Neuronal stem cell (in vitro differentiated cells): ENCODE results near the gene COX6B1.
A peak's percentile ranks its signal among the peaks of the same experiment; 100 is the strongest.

ENCODE experiments used
- DNase-seq: peaks from one replicate; pipeline ENCODE4 v3.0.0-alpha.2; 2013; ENCODE audit warnings: low spot score
- H2AFZ ChIP-seq: one replicate; pipeline ENCODE4 v1.6.1; 2013; ENCODE audit warnings: mild to moderate bottlenecking, low read length, inconsistent platforms
- H2AK5ac ChIP-seq: 2 replicates; pipeline ENCODE4 v1.6.1; 2013; ENCODE audit warnings: low read depth, mild to moderate bottlenecking, inconsistent platforms, low read length, moderate library complexity, mixed read lengths
- H2BK120ac ChIP-seq: 2 replicates; pipeline ENCODE4 v1.6.1; 2013; ENCODE audit warnings: low read depth, mild to moderate bottlenecking, inconsistent platforms, low read length, moderate library complexity, mixed read lengths
- H2BK12ac ChIP-seq: one replicate; pipeline ENCODE4 v1.6.1; 2013; ENCODE audit warnings: low read length, inconsistent platforms
- H2BK15ac ChIP-seq: 2 replicates; pipeline ENCODE4 v1.6.1; 2013; ENCODE audit warnings: mild to moderate bottlenecking, low read length, inconsistent platforms, mixed read lengths
- H2BK5ac ChIP-seq: one replicate; pipeline ENCODE4 v1.6.1; 2013; ENCODE audit warnings: inconsistent platforms, mild to moderate bottlenecking, low read length, moderate library complexity
- H3K14ac ChIP-seq: one replicate; pipeline ENCODE4 v1.6.1; 2013; ENCODE audit warnings: low read length, inconsistent platforms
- H3K18ac ChIP-seq: 2 replicates; pipeline ENCODE4 v1.6.1; 2013; ENCODE audit warnings: low read length, inconsistent platforms
- H3K23ac ChIP-seq: 2 replicates; pipeline ENCODE4 v1.6.1; 2013; ENCODE audit warnings: low read depth, mild to moderate bottlenecking, mixed read lengths, low read length, inconsistent platforms; ENCODE audit not compliant: poor library complexity
- H3K27ac ChIP-seq: replicated peaks from 3 replicates; pipeline ENCODE4 v1.5.1; 2013; ENCODE audit warnings: low read length, inconsistent platforms
- H3K27me3 ChIP-seq, 3 experiments: 2 replicates each; pipeline ENCODE4 v1.6.1; 2013; ENCODE audit warnings: low read length in 3 of 3, mild to moderate bottlenecking in 2 of 3, inconsistent platforms in 1 of 3, low read depth in 1 of 3, mixed read lengths in 1 of 3, moderate library complexity in 1 of 3; ENCODE audit not compliant: control insufficient read depth in 3 of 3, insufficient read depth in 3 of 3
- H3K36me3 ChIP-seq, 2 donors: replicated peaks in 1 of 2; 2 replicates each; pipeline ENCODE4 v1.6.1; 2013; ENCODE audit warnings: low read length in 2 of 2; ENCODE audit not compliant: control insufficient read depth in 2 of 2, insufficient read depth in 2 of 2
- H3K4ac ChIP-seq: 2 replicates; pipeline ENCODE4 v1.6.1; 2013; ENCODE audit warnings: inconsistent platforms, mild to moderate bottlenecking, low read length, moderate library complexity
- H3K4me1 ChIP-seq, 2 donors: 1 replicate in 1 of 2; 2 replicates in 1 of 2; pipeline ENCODE4 v1.6.1; 2013; ENCODE audit warnings: low read length in 2 of 2, low read depth in 1 of 2; ENCODE audit not compliant: control insufficient read depth in 2 of 2, insufficient read depth in 1 of 2
- H3K4me2 ChIP-seq: one replicate; pipeline ENCODE4 v1.6.1; 2013; ENCODE audit warnings: mild to moderate bottlenecking, low read length, inconsistent platforms; ENCODE audit not compliant: insufficient read depth, poor library complexity, severe bottlenecking
- H3K4me3 ChIP-seq, 2 donors: 2 replicates each; pipeline ENCODE4 v1.5.1; 2013; ENCODE audit warnings: low read length in 2 of 2, mild to moderate bottlenecking in 2 of 2, inconsistent platforms in 1 of 2, moderate library complexity in 1 of 2
- H3K79me1 ChIP-seq: one replicate; pipeline ENCODE4 v1.6.1; 2013; ENCODE audit warnings: low read depth, mild to moderate bottlenecking, inconsistent platforms, low read length, moderate library complexity
- H3K9ac ChIP-seq: one replicate; pipeline ENCODE4 v1.6.1; 2013; ENCODE audit warnings: mild to moderate bottlenecking, low read depth, low read length, inconsistent platforms; ENCODE audit not compliant: poor library complexity
- H3K9me3 ChIP-seq, 2 donors: replicated peaks in 1 of 2; 2 replicates each; pipeline versions ENCODE3 to v1.6.1; 2013; ENCODE audit warnings: low read length in 2 of 2, mild to moderate bottlenecking in 2 of 2, inconsistent platforms in 1 of 2, low read depth in 1 of 2, mixed read lengths in 1 of 2, moderate library complexity in 1 of 2; ENCODE audit not compliant: control insufficient read depth in 2 of 2, insufficient read depth in 1 of 2
- H4K8ac ChIP-seq: one replicate; pipeline ENCODE4 v1.6.1; 2013; ENCODE audit warnings: low read depth, mild to moderate bottlenecking, inconsistent platforms, low read length, moderate library complexity
- H4K91ac ChIP-seq: one replicate; pipeline ENCODE4 v1.6.1; 2013; ENCODE audit warnings: low read length, low read depth, mild to moderate bottlenecking, inconsistent platforms; ENCODE audit not compliant: poor library complexity
- WGBS, 2 donors: extraction: QIAGEN DNeasy Blood & Tissue Kit; methylation state at CpG; one replicate each; pipeline ENCODE4 v1.1.7; 2013; ENCODE audit warnings: missing lambda C conversion rate in 2 of 2, mixed read lengths in 1 of 2; ENCODE audit not compliant: insufficient read length in 2 of 2, insufficient replicate concordance in 1 of 2; ENCODE audit errors: extremely low coverage in 2 of 2; 5-methylcytosine and 5-hydroxymethylcytosine counted together

COX6B1 gene

DNA sequence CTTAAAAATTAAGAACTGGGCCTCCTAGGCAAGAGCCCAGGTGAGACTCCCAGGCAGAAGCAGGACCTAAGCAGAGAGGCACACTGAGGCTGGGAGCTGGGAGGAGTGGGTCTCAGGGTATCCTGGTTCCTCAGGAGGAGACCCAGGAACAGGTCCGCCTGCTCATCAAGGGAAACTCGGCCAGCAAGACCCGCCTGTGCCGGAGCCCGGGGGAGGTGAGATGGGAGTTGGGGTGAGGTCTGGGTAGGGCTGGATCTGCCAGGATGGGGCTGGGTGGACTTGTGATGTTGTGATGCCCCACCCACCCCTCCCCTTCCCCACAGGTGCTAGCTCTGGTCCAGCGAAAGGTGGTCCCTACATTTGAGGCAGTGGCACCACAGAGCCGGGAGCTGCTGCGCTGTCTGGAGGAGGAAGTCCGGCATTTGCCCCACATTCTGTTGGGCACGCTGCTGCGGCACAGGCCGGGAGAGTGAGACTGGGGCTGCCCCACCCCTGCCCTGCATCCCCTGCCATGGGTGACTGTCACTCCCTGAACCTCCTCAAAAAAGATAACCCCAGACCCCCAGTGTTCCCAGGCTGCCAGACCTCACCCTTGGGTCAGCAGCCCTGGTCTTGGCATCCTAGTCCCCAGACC lies 28.7 kb upstream of the COX6B1 start:
- no peak overlapping the region for H3K4me2 ChIP-seq
- H3K79me1 ChIP-seq, result peaks cover 4% of the 10 kb centered on the region
- no peak overlapping the region for H3K4ac ChIP-seq
- no peak overlapping the region for H4K91ac ChIP-seq
- H3K9ac ChIP-seq, result no peak overlapping the region
- no peak for DNase-seq
- peaks cover 40 to 77% of the 10 kb centered on the region in 2 donors for H3K36me3 ChIP-seq
- H4K8ac ChIP-seq, result no peak overlapping the region
- H3K4me3 ChIP-seq, result no peak overlapping the region
- no peak overlapping the region for H2AK5ac ChIP-seq
- H2BK120ac ChIP-seq, result no peak overlapping the region
- H3K18ac ChIP-seq, result no peak overlapping the region
- H3K27me3 ChIP-seq, result no peaks in the 10 kb centered on the region
- no peaks in the 10 kb centered on the region for H3K9me3 ChIP-seq
- no peak overlapping the region for H2BK15ac ChIP-seq
- no peak overlapping the region for H3K27ac ChIP-seq
- no peak overlapping the region for H2AFZ ChIP-seq
- no peaks in the 10 kb centered on the region for H3K4me1 ChIP-seq
- no peak overlapping the region for H3K14ac ChIP-seq
- no peak overlapping the region for H3K23ac ChIP-seq
- no CpG with 5 or more reads among the region's 12 CpGs for WGBS, 2 donors
- H2BK5ac ChIP-seq, result no peak overlapping the region
- H2BK12ac ChIP-seq, result no peak overlapping the region

DNA sequence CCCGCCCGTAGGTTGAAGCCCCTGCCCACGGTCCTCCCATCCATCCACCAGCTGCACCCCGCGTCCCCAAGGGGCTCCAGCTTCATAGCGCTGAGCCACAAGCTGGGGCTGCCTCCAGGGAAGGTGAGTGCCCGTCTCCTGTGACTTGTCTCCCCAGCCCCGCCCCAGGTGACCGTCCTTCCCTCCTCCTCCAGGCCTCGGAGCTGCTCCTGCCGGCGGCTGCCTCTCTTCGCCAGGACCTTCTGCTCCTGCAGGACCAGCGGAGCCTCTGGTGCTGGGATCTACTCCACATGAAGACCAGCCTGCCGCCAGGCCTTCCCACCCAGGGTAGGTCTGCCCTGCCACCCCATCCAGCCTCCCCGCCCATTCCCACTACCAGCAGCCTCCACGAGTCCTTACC lies 28.1 kb upstream of the COX6B1 start:
- Histone ChIP-seq H3K27ac (no peak overlapping the region), H3K23ac (no peak overlapping the region), H3K9ac (peak overlapping the region; percentile 50)

DNA sequence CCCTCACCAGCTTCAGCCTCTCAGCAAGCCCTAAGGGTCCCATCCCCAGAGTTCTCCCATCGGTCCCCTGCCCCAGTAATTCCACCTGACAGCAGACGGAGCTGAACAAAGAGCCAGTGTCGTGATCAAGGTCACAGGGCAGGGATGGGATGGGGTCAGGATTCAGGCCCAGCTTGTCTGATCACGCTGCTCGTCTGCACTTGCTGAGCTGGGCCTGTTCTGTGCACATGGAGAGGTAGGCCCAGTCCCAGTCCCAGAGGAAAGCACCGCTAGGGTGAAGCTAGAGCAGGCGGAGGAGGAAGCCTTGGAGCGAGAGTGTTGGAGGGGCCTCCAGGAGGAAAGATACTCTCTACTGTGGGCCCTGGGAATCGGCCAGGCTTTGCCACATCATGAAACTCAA lies 26.4 kb upstream of the COX6B1 start:
- Histone ChIP-seq H3K23ac (no peak overlapping the region), H2BK15ac (no peak overlapping the region), H3K4me3 (no peak overlapping the region), H4K91ac (no peak overlapping the region), H2AFZ (no peak overlapping the region), H2BK5ac (no peak overlapping the region), H3K4ac (no peak overlapping the region), H4K8ac (no peak overlapping the region), H2BK12ac (peak overlapping the region; percentile 10), H2BK120ac (no peak overlapping the region), H3K18ac (no peak overlapping the region), H3K4me1 (no peaks in the 10 kb centered on the region), H3K9ac (no peak overlapping the region), H2AK5ac (no peak overlapping the region), H3K4me2 (no peak overlapping the region), H3K36me3 (peaks cover 34 to 60% of the 10 kb centered on the region in 2 donors), H3K27ac (no peak overlapping the region), H3K27me3 (no peaks in the 10 kb centered on the region), H3K79me1 (peaks cover 4% of the 10 kb centered on the region), H3K9me3 (no peaks in the 10 kb centered on the region), H3K14ac (no peak overlapping the region)
- no CpG with 5 or more reads among the region's 9 CpGs for WGBS, 2 donors
- DNase-seq, result no peak

More for the DNA sequence above, 28.1 kb upstream of the COX6B1 start:
- Histone ChIP-seq H3K36me3 (peaks cover 41 to 71% of the 10 kb centered on the region in 2 donors), H2AK5ac (no peak overlapping the region), H2BK15ac (no peak overlapping the region), H3K27me3 (no peaks in the 10 kb centered on the region), H3K4me1 (no peaks in the 10 kb centered on the region), H2BK5ac (no peak overlapping the region), H2BK120ac (no peak overlapping the region), H3K4me2 (no peak overlapping the region), H4K91ac (no peak overlapping the region), H3K4ac (no peak overlapping the region), H2BK12ac (no peak overlapping the region), H3K79me1 (peaks cover 4% of the 10 kb centered on the region), H4K8ac (no peak overlapping the region), H2AFZ (no peak overlapping the region), H3K18ac (no peak overlapping the region), H3K9me3 (no peaks in the 10 kb centered on the region), H3K14ac (no peak overlapping the region), H3K4me3 (no peak overlapping the region)
- DNase-seq, result no peak
- WGBS, 2 donors, result no CpG with 5 or more reads among the region's 17 CpGs

DNA sequence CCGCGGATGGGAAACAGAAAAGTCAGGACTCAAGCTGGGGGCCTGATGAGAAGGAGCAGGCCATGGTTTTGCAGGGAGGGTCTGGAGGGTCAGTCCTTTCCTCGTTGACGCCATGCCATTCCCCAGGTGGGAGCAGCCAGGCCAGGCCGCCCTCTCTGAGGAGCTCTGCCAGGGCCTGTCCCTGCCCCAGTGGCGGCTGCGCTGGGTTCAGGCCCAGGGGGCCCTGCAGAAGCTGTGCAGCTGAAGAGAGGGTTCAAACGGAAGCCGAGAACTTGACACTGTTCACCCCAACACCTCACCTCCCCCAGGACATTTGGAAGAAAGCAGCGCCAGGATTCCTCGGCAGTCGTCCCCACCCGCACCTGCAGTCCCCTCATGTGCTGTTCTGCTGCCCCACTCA lies 25.4 kb upstream of the COX6B1 start:
- Histone ChIP-seq H3K36me3 (peaks cover 25 to 49% of the 10 kb centered on the region in 2 donors), H4K91ac (no peak overlapping the region)
- no CpG with 5 or more reads among the region's 13 CpGs for WGBS, 2 donors

More for the DNA sequence above, 25.4 kb upstream of the COX6B1 start:
- no peak overlapping the region for H3K18ac ChIP-seq
- H4K8ac ChIP-seq, result peak overlapping the region; percentile 17
- H3K4me3 ChIP-seq, result no peak overlapping the region
- no peaks in the 10 kb centered on the region for H3K4me1 ChIP-seq
- H3K27ac ChIP-seq, result no peak overlapping the region
- H2BK12ac ChIP-seq, result no peak overlapping the region
- H3K79me1 ChIP-seq, result peaks cover 4% of the 10 kb centered on the region
- H3K14ac ChIP-seq, result no peak overlapping the region
- H2BK5ac ChIP-seq, result no peak overlapping the region
- H3K4me2 ChIP-seq, result no peak overlapping the region
- no peak overlapping the region for H2BK120ac ChIP-seq
- H3K27me3 ChIP-seq, result no peaks in the 10 kb centered on the region
- no peak overlapping the region for H2BK15ac ChIP-seq
- no peaks in the 10 kb centered on the region for H3K9me3 ChIP-seq
- no peak for DNase-seq
- H3K9ac ChIP-seq, result no peak overlapping the region
- H2AFZ ChIP-seq, result no peak overlapping the region
- no peak overlapping the region for H3K23ac ChIP-seq
- H3K4ac ChIP-seq, result no peak overlapping the region
- no peak overlapping the region for H2AK5ac ChIP-seq
